Measurements from ENCODE around the gene B3GLCT. TPM values are rescaled to one million over a fixed set of nuclear protein-coding genes. Genes with fewer than 3 reads are reported as not detected.

The B3GLCT gene
- polyA plus RNA-seq, 1 of the 3 experiments (the other 2 are of a cell fraction) = 2.4 TPM

DNA sequence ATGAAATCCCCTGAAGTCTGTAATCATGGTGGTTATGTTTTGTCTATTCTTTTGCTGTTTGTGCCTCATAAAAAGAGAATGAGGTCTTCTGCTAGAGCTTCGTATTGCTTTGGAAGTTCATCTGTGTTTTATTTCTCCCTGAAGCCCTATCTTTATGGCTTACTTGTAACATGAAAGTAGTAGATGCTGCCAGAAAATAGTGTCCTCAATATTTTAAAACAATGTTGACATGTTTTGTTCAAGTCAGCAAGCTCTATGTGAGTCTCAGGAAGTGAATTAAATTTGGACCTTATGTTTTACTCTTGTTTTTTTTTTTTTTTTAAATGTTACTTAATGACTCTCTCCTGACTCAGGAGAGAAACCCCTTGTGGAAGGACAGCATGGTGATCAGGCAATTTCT is 130.5 kb downstream of the B3GLCT start:
- no peaks in the 10 kb centered on the region for H3K4me1 ChIP-seq (ENCODE audit: control insufficient read depth in 1 of 2, insufficient read depth in 2 of 2, low read depth in 1 of 2, low read length in 1 of 2)
- ChIA-PET CTCF (no interaction called here), POLR2A (no interaction called here)
- no peak overlapping the region for H3K4me2 ChIP-seq
- no peak overlapping the region for H3K4me3 ChIP-seq (ENCODE audit: low read depth in 2 of 2, low read length in 1 of 2)
- no peaks in the 10 kb centered on the region for H3K9me2 ChIP-seq
- no peak overlapping the region for H3K9ac ChIP-seq
- TF ChIP-seq, protein P1, sequence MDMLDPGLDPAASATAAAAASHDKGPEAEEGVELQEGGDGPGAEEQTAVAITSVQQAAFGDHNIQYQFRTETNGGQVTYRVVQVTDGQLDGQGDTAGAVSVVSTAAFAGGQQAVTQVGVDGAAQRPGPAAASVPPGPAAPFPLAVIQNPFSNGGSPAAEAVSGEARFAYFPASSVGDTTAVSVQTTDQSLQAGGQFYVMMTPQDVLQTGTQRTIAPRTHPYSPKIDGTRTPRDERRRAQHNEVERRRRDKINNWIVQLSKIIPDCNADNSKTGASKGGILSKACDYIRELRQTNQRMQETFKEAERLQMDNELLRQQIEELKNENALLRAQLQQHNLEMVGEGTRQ (IDR thresholded peaks at IDR 0.05; ENCODE audit: borderline replicate concordance, low read depth, low read length) = no peak
- TF ChIP-seq JUND (IDR thresholded peaks at IDR 0.05) = no peak
- TF ChIP-seq CHD2 (IDR thresholded peaks at IDR 0.05; ENCODE audit: low read length, partially characterized antibody) = no peak
- no peak for TF ChIP-seq RCOR1 (IDR thresholded peaks at IDR 0.05; ENCODE audit: low read length)
- TF ChIP-seq RFX5 (IDR thresholded peaks at IDR 0.05; ENCODE audit: low read length) = no peak
- TF ChIP-seq FOSL2 (IDR thresholded peaks at IDR 0.05; ENCODE audit: borderline replicate concordance, low read depth) = no peak
- no peak for TF ChIP-seq TEAD4 (IDR thresholded peaks at IDR 0.05; ENCODE audit: borderline replicate concordance, insufficient read depth)
- TF ChIP-seq, protein P2, sequence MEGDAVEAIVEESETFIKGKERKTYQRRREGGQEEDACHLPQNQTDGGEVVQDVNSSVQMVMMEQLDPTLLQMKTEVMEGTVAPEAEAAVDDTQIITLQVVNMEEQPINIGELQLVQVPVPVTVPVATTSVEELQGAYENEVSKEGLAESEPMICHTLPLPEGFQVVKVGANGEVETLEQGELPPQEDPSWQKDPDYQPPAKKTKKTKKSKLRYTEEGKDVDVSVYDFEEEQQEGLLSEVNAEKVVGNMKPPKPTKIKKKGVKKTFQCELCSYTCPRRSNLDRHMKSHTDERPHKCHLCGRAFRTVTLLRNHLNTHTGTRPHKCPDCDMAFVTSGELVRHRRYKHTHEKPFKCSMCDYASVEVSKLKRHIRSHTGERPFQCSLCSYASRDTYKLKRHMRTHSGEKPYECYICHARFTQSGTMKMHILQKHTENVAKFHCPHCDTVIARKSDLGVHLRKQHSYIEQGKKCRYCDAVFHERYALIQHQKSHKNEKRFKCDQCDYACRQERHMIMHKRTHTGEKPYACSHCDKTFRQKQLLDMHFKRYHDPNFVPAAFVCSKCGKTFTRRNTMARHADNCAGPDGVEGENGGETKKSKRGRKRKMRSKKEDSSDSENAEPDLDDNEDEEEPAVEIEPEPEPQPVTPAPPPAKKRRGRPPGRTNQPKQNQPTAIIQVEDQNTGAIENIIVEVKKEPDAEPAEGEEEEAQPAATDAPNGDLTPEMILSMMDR (IDR thresholded peaks at IDR 0.05) = no peak
- no peak for TF ChIP-seq ELF1 (IDR thresholded peaks at IDR 0.05)
- TF ChIP-seq MXI1 (IDR thresholded peaks at IDR 0.05; ENCODE audit: low read depth, low read length) = no peak
- TF ChIP-seq, protein P3, sequence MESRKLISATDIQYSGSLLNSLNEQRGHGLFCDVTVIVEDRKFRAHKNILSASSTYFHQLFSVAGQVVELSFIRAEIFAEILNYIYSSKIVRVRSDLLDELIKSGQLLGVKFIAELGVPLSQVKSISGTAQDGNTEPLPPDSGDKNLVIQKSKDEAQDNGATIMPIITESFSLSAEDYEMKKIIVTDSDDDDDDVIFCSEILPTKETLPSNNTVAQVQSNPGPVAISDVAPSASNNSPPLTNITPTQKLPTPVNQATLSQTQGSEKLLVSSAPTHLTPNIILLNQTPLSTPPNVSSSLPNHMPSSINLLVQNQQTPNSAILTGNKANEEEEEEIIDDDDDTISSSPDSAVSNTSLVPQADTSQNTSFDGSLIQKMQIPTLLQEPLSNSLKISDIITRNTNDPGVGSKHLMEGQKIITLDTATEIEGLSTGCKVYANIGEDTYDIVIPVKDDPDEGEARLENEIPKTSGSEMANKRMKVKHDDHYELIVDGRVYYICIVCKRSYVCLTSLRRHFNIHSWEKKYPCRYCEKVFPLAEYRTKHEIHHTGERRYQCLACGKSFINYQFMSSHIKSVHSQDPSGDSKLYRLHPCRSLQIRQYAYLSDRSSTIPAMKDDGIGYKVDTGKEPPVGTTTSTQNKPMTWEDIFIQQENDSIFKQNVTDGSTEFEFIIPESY (IDR thresholded peaks at IDR 0.05; ENCODE audit: borderline replicate concordance, low read depth) = no peak
- TF ChIP-seq MEF2A (IDR thresholded peaks at IDR 0.05; ENCODE audit: borderline replicate concordance, low read depth) = no peak
- no peak for TF ChIP-seq NRF1 (IDR thresholded peaks at IDR 0.05; ENCODE audit: low read depth, low read length)
- TF ChIP-seq, protein P4, sequence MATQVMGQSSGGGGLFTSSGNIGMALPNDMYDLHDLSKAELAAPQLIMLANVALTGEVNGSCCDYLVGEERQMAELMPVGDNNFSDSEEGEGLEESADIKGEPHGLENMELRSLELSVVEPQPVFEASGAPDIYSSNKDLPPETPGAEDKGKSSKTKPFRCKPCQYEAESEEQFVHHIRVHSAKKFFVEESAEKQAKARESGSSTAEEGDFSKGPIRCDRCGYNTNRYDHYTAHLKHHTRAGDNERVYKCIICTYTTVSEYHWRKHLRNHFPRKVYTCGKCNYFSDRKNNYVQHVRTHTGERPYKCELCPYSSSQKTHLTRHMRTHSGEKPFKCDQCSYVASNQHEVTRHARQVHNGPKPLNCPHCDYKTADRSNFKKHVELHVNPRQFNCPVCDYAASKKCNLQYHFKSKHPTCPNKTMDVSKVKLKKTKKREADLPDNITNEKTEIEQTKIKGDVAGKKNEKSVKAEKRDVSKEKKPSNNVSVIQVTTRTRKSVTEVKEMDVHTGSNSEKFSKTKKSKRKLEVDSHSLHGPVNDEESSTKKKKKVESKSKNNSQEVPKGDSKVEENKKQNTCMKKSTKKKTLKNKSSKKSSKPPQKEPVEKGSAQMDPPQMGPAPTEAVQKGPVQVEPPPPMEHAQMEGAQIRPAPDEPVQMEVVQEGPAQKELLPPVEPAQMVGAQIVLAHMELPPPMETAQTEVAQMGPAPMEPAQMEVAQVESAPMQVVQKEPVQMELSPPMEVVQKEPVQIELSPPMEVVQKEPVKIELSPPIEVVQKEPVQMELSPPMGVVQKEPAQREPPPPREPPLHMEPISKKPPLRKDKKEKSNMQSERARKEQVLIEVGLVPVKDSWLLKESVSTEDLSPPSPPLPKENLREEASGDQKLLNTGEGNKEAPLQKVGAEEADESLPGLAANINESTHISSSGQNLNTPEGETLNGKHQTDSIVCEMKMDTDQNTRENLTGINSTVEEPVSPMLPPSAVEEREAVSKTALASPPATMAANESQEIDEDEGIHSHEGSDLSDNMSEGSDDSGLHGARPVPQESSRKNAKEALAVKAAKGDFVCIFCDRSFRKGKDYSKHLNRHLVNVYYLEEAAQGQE (IDR thresholded peaks at IDR 0.05; ENCODE audit: low read depth, low read length) = no peak
- H3K9me3 ChIP-seq = no peaks in the 10 kb centered on the region
- no peaks in the 10 kb centered on the region for H3K79me2 ChIP-seq (ENCODE audit: insufficient read depth)
- no peak overlapping the region for H2AFZ ChIP-seq (ENCODE audit: low read depth)
- H3K27me3 ChIP-seq (ENCODE audit: insufficient read depth) = no peaks in the 10 kb centered on the region
- WGBS (ENCODE audit: low lambda C conversion rate) = 85% methylated on average over 1 of the region's 1 CpG
- H3K27ac ChIP-seq (ENCODE audit: low read depth in 2 of 2, low read length in 1 of 2) = no peak overlapping the region
- no peak for DNase-seq
- no peaks in the 10 kb centered on the region for H4K20me1 ChIP-seq (ENCODE audit: insufficient read depth)
- H3F3A ChIP-seq (replicated peaks; ENCODE audit: insufficient read depth) = no peaks in the 10 kb centered on the region
- no peaks in the 10 kb centered on the region for H3K36me3 ChIP-seq (replicated peaks in 1 of 2; ENCODE audit: control insufficient read depth in 1 of 2, insufficient read depth in 2 of 2, low read length in 1 of 2)
